Glutamatergic neuron (in vitro differentiated cells): ENCODE data around the gene IGLL1. TPM values are rescaled to one million over a fixed set of nuclear protein-coding genes. Genes with fewer than 3 reads are reported as not detected.
A peak's percentile ranks its signal among the peaks of the same experiment; 100 is the strongest.
"Not testable (repeated sequence)": the region's sequence is repeated elsewhere in the genome, so short reads cannot be mapped to it uniquely, and the experiment has no call there.

ENCODE experiments used
- DNase-seq: peaks from one replicate; pipeline ENCODE4 v3.0.0; 2022
- H3K27ac Mint-ChIP-seq: one replicate; pipeline ENCODE4 v1.8.0; 2020; ENCODE audit warnings: mild to moderate bottlenecking, mixed read lengths, inconsistent platforms; ENCODE audit not compliant: unreplicated experiment
- H3K27me3 Mint-ChIP-seq: one replicate; pipeline ENCODE4 v1.8.0; 2020; ENCODE audit warnings: mild to moderate bottlenecking, moderate library complexity, mixed read lengths, inconsistent platforms; ENCODE audit not compliant: unreplicated experiment
- H3K36me3 Mint-ChIP-seq: one replicate; pipeline ENCODE4 v1.8.0; 2020; ENCODE audit warnings: mild to moderate bottlenecking, mixed read lengths, inconsistent platforms; ENCODE audit not compliant: unreplicated experiment
- H3K4me1 Mint-ChIP-seq: one replicate; pipeline ENCODE4 v1.8.0; 2020; ENCODE audit warnings: mild to moderate bottlenecking, low read depth, mixed read lengths, inconsistent platforms; ENCODE audit not compliant: unreplicated experiment
- H3K4me3 Mint-ChIP-seq: one replicate; pipeline ENCODE4 v1.8.0; 2020; ENCODE audit warnings: mild to moderate bottlenecking, mixed read lengths, inconsistent platforms; ENCODE audit not compliant: unreplicated experiment
- H3K9me3 Mint-ChIP-seq: one replicate; pipeline ENCODE4 v1.8.0; 2020; ENCODE audit warnings: mild to moderate bottlenecking, moderate library complexity, mixed read lengths, inconsistent platforms; ENCODE audit not compliant: unreplicated experiment
- CTCF ChIP-seq: fragments of 200-600 bp; sonication (generic); IDR thresholded peaks from one replicate; pipeline ENCODE4 v1.5.0; 2021; ENCODE audit not compliant: partially characterized antibody, unreplicated experiment
- long read RNA-seq: library from polyadenylated mRNA; unstranded; transcript quantifications from one replicate; pipeline ENCODE4 v2.0.0, GENCODE V29; 2020; ENCODE audit not compliant: unreplicated experiment
- total RNA-seq: library from RNA; stranded (reverse); fragmentation: NEBNext Ultra II Directional; extraction: Animal tissue kit (Norgen Biotek cat#: 25700); gene quantifications from one replicate; pipeline ENCODE4 v1.2.1, GENCODE V29; 2021; ENCODE audit not compliant: unreplicated experiment

The IGLL1 gene
- not detected for total RNA-seq
- long read RNA-seq = 0 reads

GRCh38 chr22:23579870-23580575 lies at the start of gene IGLL1:
IGLL1 (minus strand) TSS chr22:23580290; CDS start chr22:23580190, 100 bp downstream.
- H3K27ac Mint-ChIP-seq = no peak within 1 kb of the TSS
- H3K36me3 Mint-ChIP-seq = peaks cover 6% of the 10 kb centered on the region
- H3K4me3 Mint-ChIP-seq = no peak within 1 kb of the TSS
- no peak for TF ChIP-seq CTCF
- peaks cover 7% of the 10 kb centered on the region for H3K9me3 Mint-ChIP-seq
- peaks cover 4% of the 10 kb centered on the region for H3K4me1 Mint-ChIP-seq
- no peak for DNase-seq
- H3K27me3 Mint-ChIP-seq = peaks cover 8% of the 10 kb centered on the region

GRCh38 chr22:23628056-23628743 lies 48.1 kb upstream of the IGLL1 start:
- not testable (repeated sequence) for DNase-seq, H3K4me1 Mint-ChIP-seq, H3K9me3 Mint-ChIP-seq, H3K27me3 Mint-ChIP-seq, H3K4me3 Mint-ChIP-seq, H3K36me3 Mint-ChIP-seq, H3K27ac Mint-ChIP-seq

- H3K27ac Mint-ChIP-seq, H3K4me3 Mint-ChIP-seq, H3K36me3 Mint-ChIP-seq, H3K4me1 Mint-ChIP-seq, H3K27me3 Mint-ChIP-seq, H3K9me3 Mint-ChIP-seq, DNase-seq: not testable (repeated sequence)
These were observed 47.4 kb upstream of the IGLL1 start for GRCh38 chr22:23627401-23628055.

- Mint-ChIP-seq H3K4me3 (no peak overlapping the region), H3K27me3 (peaks cover 2% of the 10 kb centered on the region), H3K9me3 (no peaks in the 10 kb centered on the region), H3K4me1 (peaks cover 7% of the 10 kb centered on the region), H3K36me3 (no peaks in the 10 kb centered on the region), H3K27ac (no peak overlapping the region)
- no peak for DNase-seq
- no peak for TF ChIP-seq CTCF
These were observed 46.3 kb upstream of the IGLL1 start for GRCh38 chr22:23626286-23626975.

GRCh38 chr22:23622634-23623033 lies 42.5 kb upstream of the IGLL1 start:
- DNase-seq = no peak
- no peak for TF ChIP-seq CTCF

GRCh38 chr22:23621916-23622315 lies 41.8 kb upstream of the IGLL1 start:
- H3K36me3 Mint-ChIP-seq, H3K4me1 Mint-ChIP-seq: not testable (repeated sequence)

More at GRCh38 chr22:23622634-23623033, 42.5 kb upstream of the IGLL1 start:
- no peaks in the 10 kb centered on the region for H3K9me3 Mint-ChIP-seq
- peaks cover 7% of the 10 kb centered on the region for H3K4me1 Mint-ChIP-seq
- H3K36me3 Mint-ChIP-seq = no peaks in the 10 kb centered on the region
- H3K27me3 Mint-ChIP-seq = no peaks in the 10 kb centered on the region
- H3K4me3 Mint-ChIP-seq = no peak overlapping the region
- H3K27ac Mint-ChIP-seq = no peak overlapping the region

More at GRCh38 chr22:23621916-23622315, 41.8 kb upstream of the IGLL1 start:
- H3K27me3 Mint-ChIP-seq, DNase-seq, H3K9me3 Mint-ChIP-seq, H3K27ac Mint-ChIP-seq: not testable (repeated sequence)
- H3K4me3 Mint-ChIP-seq = peak overlapping the region; percentile 12
